ENCODE results near the gene VWA8.

The VWA8 gene

GRCh38 chr13:41919741-41920487, 41.0 kb downstream of the VWA8 start:
- no peaks in the 10 kb centered on the region for H3K36me3 ChIP-seq
- H3K27me3 ChIP-seq (ENCODE audit: insufficient read depth, low read depth, severe bottlenecking) = no peaks in the 10 kb centered on the region
- no peak for TF ChIP-seq CTCF (IDR thresholded peaks at IDR 0.05; ENCODE audit: low read depth, low read length)
- no peak overlapping the region for H3K4me3 ChIP-seq (ENCODE audit: low read depth, low read length)
- H3K9me3 ChIP-seq (ENCODE audit: severe bottlenecking) = no peaks in the 10 kb centered on the region
- DNase-seq = no peak
- H3K27ac ChIP-seq = no peak overlapping the region

- H3K9me3 ChIP-seq (ENCODE audit: severe bottlenecking) = no peaks in the 10 kb centered on the region
- H3K4me3 ChIP-seq (ENCODE audit: low read depth, low read length) = no peak overlapping the region
- no peak for TF ChIP-seq CTCF (IDR thresholded peaks at IDR 0.05; ENCODE audit: low read depth, low read length)
- no peaks in the 10 kb centered on the region for H3K27me3 ChIP-seq (ENCODE audit: insufficient read depth, low read depth, severe bottlenecking)
- no peak overlapping the region for H3K27ac ChIP-seq
- no peak for DNase-seq
- H3K36me3 ChIP-seq = no peaks in the 10 kb centered on the region
These were observed 41.7 kb downstream of the VWA8 start for GRCh38 chr13:41919031-41919740.

- Histone ChIP-seq H3K36me3 (no peaks in the 10 kb centered on the region), H3K27ac (no peak overlapping the region), H3K9me3 (ENCODE audit: severe bottlenecking) (no peaks in the 10 kb centered on the region), H3K4me3 (ENCODE audit: low read depth, low read length) (no peak overlapping the region), H3K27me3 (ENCODE audit: insufficient read depth, low read depth, severe bottlenecking) (no peaks in the 10 kb centered on the region)
- no peak for DNase-seq
- TF ChIP-seq CTCF (IDR thresholded peaks at IDR 0.05; ENCODE audit: low read depth, low read length) = no peak
These were observed 43.3 kb downstream of the VWA8 start for GRCh38 chr13:41917641-41918040.

- H3K27me3 ChIP-seq (ENCODE audit: insufficient read depth, low read depth, severe bottlenecking) = no peaks in the 10 kb centered on the region
- H3K27ac ChIP-seq = no peak overlapping the region
- no peaks in the 10 kb centered on the region for H3K36me3 ChIP-seq
- no peak overlapping the region for H3K4me3 ChIP-seq (ENCODE audit: low read depth, low read length)
- DNase-seq = no peak
- TF ChIP-seq CTCF (IDR thresholded peaks at IDR 0.05; ENCODE audit: low read depth, low read length) = no peak
- H3K9me3 ChIP-seq (ENCODE audit: severe bottlenecking) = no peaks in the 10 kb centered on the region
These were observed 44.5 kb downstream of the VWA8 start for GRCh38 chr13:41916173-41916954.

- Histone ChIP-seq H3K4me3 (ENCODE audit: low read depth, low read length) (no peak overlapping the region), H3K9me3 (ENCODE audit: severe bottlenecking) (no peaks in the 10 kb centered on the region), H3K27me3 (ENCODE audit: insufficient read depth, low read depth, severe bottlenecking) (no peaks in the 10 kb centered on the region), H3K27ac (no peak overlapping the region), H3K36me3 (no peaks in the 10 kb centered on the region)
- no peak for TF ChIP-seq CTCF (IDR thresholded peaks at IDR 0.05; ENCODE audit: low read depth, low read length)
- DNase-seq = no peak
These were observed 45.8 kb downstream of the VWA8 start for GRCh38 chr13:41915081-41915480.
